GM18499 (cell line): Measurements from ENCODE around the gene TMEM236.
"Not testable (repeated sequence)": the region's sequence is repeated elsewhere in the genome, so short reads cannot be mapped to it uniquely, and the experiment has no call there.

Source experiments
- ATAC-seq: cut with Tn5 transposase; IDR thresholded peaks from one replicate; pipeline ENCODE4 v1.9.1; 2021; ENCODE audit warnings: moderate number of reproducible peaks; ENCODE audit not compliant: insufficient read depth, unreplicated experiment

Gene TMEM236

GRCh38 chr10:17751781-17752445, at the start of gene TMEM236:
TSS of gene TMEM236 (plus strand) at chr10:17752201. CDS start at chr10:17752296, 95 bp downstream.
- no peak for ATAC-seq

GRCh38 chr10:17703706-17704105, 48.3 kb upstream of the TMEM236 start:
- ATAC-seq, result no peak

- no peak for ATAC-seq
Observed at GRCh38 chr10:17708821-17709220, 43.2 kb upstream of the TMEM236 start.

GRCh38 chr10:17709492-17709891, 42.5 kb upstream of the TMEM236 start:
- ATAC-seq, result no peak

GRCh38 chr10:17710181-17710580, 41.8 kb upstream of the TMEM236 start:
- no peak for ATAC-seq

- no peak for ATAC-seq
Observed at GRCh38 chr10:17712053-17712452, 39.9 kb upstream of the TMEM236 start.

- ATAC-seq, result no peak
Observed at GRCh38 chr10:17712717-17713471, 39.1 kb upstream of the TMEM236 start.

GRCh38 chr10:17713758-17714157, 38.2 kb upstream of the TMEM236 start:
- ATAC-seq, result no peak

- ATAC-seq, result no peak
Observed at GRCh38 chr10:17716161-17716560, 35.8 kb upstream of the TMEM236 start.

GRCh38 chr10:17722317-17723014, 29.5 kb upstream of the TMEM236 start:
- ATAC-seq, result not testable (repeated sequence)

- ATAC-seq, result no peak
Observed at GRCh38 chr10:17725703-17726102, 26.3 kb upstream of the TMEM236 start.

- ATAC-seq, result no peak
Observed at GRCh38 chr10:17729630-17730029, 22.4 kb upstream of the TMEM236 start.

- ATAC-seq, result no peak
Observed at GRCh38 chr10:17730667-17731066, 21.3 kb upstream of the TMEM236 start.

- no peak for ATAC-seq
Observed at GRCh38 chr10:17731331-17732020, 20.5 kb upstream of the TMEM236 start.

GRCh38 chr10:17733620-17734019, 18.4 kb upstream of the TMEM236 start:
- no peak for ATAC-seq

GRCh38 chr10:17734432-17735080, 17.4 kb upstream of the TMEM236 start:
- no peak for ATAC-seq

- ATAC-seq, result no peak
Observed at GRCh38 chr10:17735166-17735941, 16.6 kb upstream of the TMEM236 start.

- ATAC-seq, result no peak
Observed at GRCh38 chr10:17736223-17736622, 15.8 kb upstream of the TMEM236 start.
